K562 (cell line): Measurements from ENCODE around the gene SNX33. TPM values are rescaled to one million over a fixed set of nuclear protein-coding genes. Genes with fewer than 3 reads are reported as not detected.

Source experiments
- BCOR ChIP-seq: fragments of 450-650 bp; IDR thresholded peaks from 2 replicates; pipeline ENCODE4 v1.6.1; 2016
- CREB1 ChIP-seq, 2 experiments: sonication (generic) in 1 of 2; formaldehyde crosslinking in 1 of 2; IDR thresholded peaks; 2 replicates each; pipeline versions ENCODE4 v1.6.1 to v1.8.0; 2012 to 2022; ENCODE audit warnings: inconsistent platforms in 1 of 2, mild to moderate bottlenecking in 1 of 2, missing genetic modification reagents in 1 of 2, moderate library complexity in 1 of 2
- E2F4 ChIP-seq: sonication (generic); formaldehyde crosslinking; IDR thresholded peaks from 2 replicates; pipeline ENCODE4 v1.8.0; 2022; ENCODE audit warnings: mild to moderate bottlenecking, low read depth, missing genetic modification reagents
- FOS ChIP-seq: IDR thresholded peaks from 3 replicates; pipeline ENCODE4 v1.6.1; 2011; ENCODE audit not compliant: insufficient read length; ENCODE audit errors: extremely low read depth
- FOXK2 ChIP-seq, 2 experiments: fragments of 450-650 bp; IDR thresholded peaks in 1 of 2; conservative IDR thresholded peaks in 1 of 2; 2 replicates each; pipeline ENCODE4 v1.6.1; 2016; ENCODE audit warnings: low read depth in 2 of 2, mild to moderate bottlenecking in 1 of 2
- MBD2 ChIP-seq: sonication (generic); IDR thresholded peaks from 2 replicates; pipeline ENCODE4 v1.6.1; 2016; ENCODE audit warnings: low read depth, borderline replicate concordance
- MITF ChIP-seq: IDR thresholded peaks from 2 replicates; pipeline ENCODE4 v1.6.1; 2014; ENCODE audit warnings: antibody characterized with exemption
- MTA1 ChIP-seq: fragments of 450-650 bp; IDR thresholded peaks from 2 replicates; pipeline ENCODE4 v1.6.1; 2017; ENCODE audit warnings: borderline replicate concordance
- NEUROD1 ChIP-seq: fragments of 150-350 bp; IDR thresholded peaks from 2 replicates; pipeline ENCODE4 v1.6.1; 2014; ENCODE audit warnings: borderline replicate concordance, low read length, low read depth; ENCODE audit not compliant: partially characterized antibody
- NKRF ChIP-seq: fragments of 450-650 bp; IDR thresholded peaks from 2 replicates; pipeline ENCODE4 v1.6.1; 2016; ENCODE audit warnings: borderline replicate concordance
- SIRT6 ChIP-seq: IDR thresholded peaks from one replicate; pipeline ENCODE4 v1.6.1; 2012; ENCODE audit warnings: low read depth, mild to moderate bottlenecking, control low read depth, inconsistent platforms, low read length, moderate library complexity
- TCF3 ChIP-seq: sonication (generic); formaldehyde crosslinking; IDR thresholded peaks from 2 replicates; pipeline ENCODE4 v1.4.0; 2020; ENCODE audit warnings: mild to moderate bottlenecking, missing genetic modification reagents
- THRB ChIP-seq: fragments of 450-650 bp; formaldehyde crosslinking; conservative IDR thresholded peaks from 2 replicates; pipeline ENCODE4 v1.4.0; 2022; ENCODE audit warnings: mild to moderate bottlenecking, missing genetic modification characterization
- TRIM24 ChIP-seq, 2 experiments: fragments of 450-650 bp; IDR thresholded peaks; 2 replicates each; pipeline ENCODE4 v1.6.1; 2016
- ZNF175 ChIP-seq: fragments of 200-800 bp; sonication (Bioruptor generic); IDR thresholded peaks from 2 replicates; pipeline ENCODE4 v1.6.1; 2016; ENCODE audit warnings: low read depth, mild to moderate bottlenecking, missing genetic modification characterization, missing compliant biosample characterization
- ZNF232 ChIP-seq: sonication (generic); formaldehyde crosslinking; IDR thresholded peaks from 2 replicates; pipeline ENCODE4 v1.8.0; 2022; ENCODE audit warnings: mild to moderate bottlenecking, missing genetic modification reagents
- ZNF316 ChIP-seq: fragments of 450-650 bp; IDR thresholded peaks from 2 replicates; pipeline ENCODE4 v1.6.1; 2016
- ZNF395 ChIP-seq: fragments of 200-800 bp; sonication (Bioruptor generic); IDR thresholded peaks from 2 replicates; pipeline ENCODE4 v1.6.1; 2017; ENCODE audit warnings: missing genetic modification characterization, missing compliant biosample characterization
- ZNF583 ChIP-seq: fragments of 250-450 bp; sonication (Bioruptor Pico); IDR thresholded peaks from 2 replicates; pipeline ENCODE4 v1.4.0; 2020
- polyA plus RNA-seq, 8 experiments: library from polyadenylated mRNA; depleted of rRNA in 4 of 8; stranded (reverse) in 5 of 8; unstranded in 3 of 8; fragments of >200 nt; fragmentation: Nextera tagmentation in 2 of 8; fragmentation: Illumina TruSeq in 1 of 8; extraction: Ambion mirVana in 2 of 8; extraction: Trizol in 1 of 8; gene quantifications; 2 replicates each; pipeline versions ENCODE4 v1.2.1 to v1.2.3, GENCODE V29; 2011 to 2014; ENCODE audit warnings: inconsistent platforms in 1 of 8, missing spikeins in 1 of 8
- total RNA-seq, 7 experiments: library from RNA; depleted of rRNA in 6 of 7; stranded (reverse); fragments of >200 nt in 6 of 7; fragmentation: Illumina TruSeq in 2 of 7; extraction: Trizol in 2 of 7; gene quantifications; 2 replicates each; pipeline versions ENCODE4 v1.2.1 to v1.2.3, GENCODE V29; 2011 to 2021; ENCODE audit warnings: low replicate concordance in 1 of 7

Gene SNX33
- total and polyA plus RNA-seq, 9 of the 15 experiments (the other 6 are each of a cell fraction or from before 2014, with no cell fraction given): 1.4 to 14.1 (median 8.2) TPM

- peak; percentile 88 for TF ChIP-seq ZNF395 (CRISPR knock-in tag)
- peak; percentile 63 for TF ChIP-seq FOS
- peak in 1 of 2 experiments; percentile 53; a peak in 2 of 4 replicates for TF ChIP-seq TRIM24 (IDR thresholded peaks at IDR 0.05)
- TF ChIP-seq ZNF232 (CRISPR knock-in tag): no peak
- TF ChIP-seq ZNF583: no peak
- TF ChIP-seq ZNF175: peak; percentile 55; the same call in 1 of the 2 replicates
- no peak for TF ChIP-seq ZNF316
- 0 out of 2 replicates have a peak, but pooled peaks have one; percentile 33 for TF ChIP-seq E2F4 (CRISPR knock-in tag)
- TF ChIP-seq SIRT6: no peak
- TF ChIP-seq NEUROD1: peak; percentile 81
- no peak; the same call in 1 of the 2 replicates for TF ChIP-seq TCF3 (CRISPR knock-in tag)
- TF ChIP-seq MTA1: 0 out of 2 replicates have a peak, but pooled peaks have one; percentile 60
- no peak; the same call in 1 of the 2 replicates for TF ChIP-seq NKRF
- TF ChIP-seq FOXK2 (conservative IDR thresholded peaks at IDR 0.05 in 1 of 2, IDR thresholded peaks at IDR 0.05 in 1 of 2; ENCODE audit: low read depth in 2 of 2): peak; percentile 47 to 81
- peak; percentile 75 for TF ChIP-seq BCOR
- peak; percentile 53; the same call in 1 of the 2 replicates for TF ChIP-seq MBD2
- peak; percentile 64; the same call in 1 of the 2 replicates for TF ChIP-seq MITF
- no peak for TF ChIP-seq THRB
- TF ChIP-seq CREB1 (IDR thresholded peaks at IDR 0.05): no peak
- TF ChIP-seq CREB1 (CRISPR knock-in tag; IDR thresholded peaks at IDR 0.05): peak; percentile 44; the same call in 1 of the 2 replicates
Observed at GRCh38 chr15:75650908-75651809, 3.4 kb downstream of the SNX33 start (continued).
